H9 (cell line): ENCODE results near the gene KCNIP4. TPM values are rescaled to one million over a fixed set of nuclear protein-coding genes. Genes with fewer than 3 reads are reported as not detected.

Source experiments
- DNase-seq: peaks from one replicate; pipeline ENCODE4 v3.0.0-alpha.2; 2017
- H2AFZ ChIP-seq: one replicate; pipeline ENCODE4 v1.6.1; 2013; ENCODE audit warnings: mild to moderate bottlenecking, low read length, control low read depth, moderate library complexity
- H2AK5ac ChIP-seq: 2 replicates; pipeline ENCODE4 v1.6.1; 2013; ENCODE audit warnings: low read length, control low read depth, mixed read lengths; ENCODE audit not compliant: insufficient read length
- H2BK120ac ChIP-seq: one replicate; pipeline ENCODE4 v1.6.1; 2013; ENCODE audit warnings: low read depth, mild to moderate bottlenecking, low read length, control low read depth, inconsistent platforms; ENCODE audit not compliant: poor library complexity, severe bottlenecking
- H2BK12ac ChIP-seq: 2 replicates; pipeline ENCODE4 v1.6.1; 2013; ENCODE audit warnings: low read length, control low read depth, mixed read lengths, low read depth; ENCODE audit not compliant: insufficient read length
- H2BK15ac ChIP-seq: 2 replicates; pipeline ENCODE4 v1.6.1; 2013; ENCODE audit warnings: low read depth, low read length, control low read depth
- H2BK20ac ChIP-seq: one replicate; pipeline ENCODE4 v1.6.1; 2013; ENCODE audit warnings: low read depth, mild to moderate bottlenecking, low read length, control low read depth, inconsistent platforms; ENCODE audit not compliant: poor library complexity, severe bottlenecking
- H2BK5ac ChIP-seq: 2 replicates; pipeline ENCODE4 v1.6.1; 2013; ENCODE audit warnings: low read length, control low read depth, mixed read lengths; ENCODE audit not compliant: insufficient read length
- H3K14ac ChIP-seq: 2 replicates; pipeline ENCODE4 v1.6.1; 2013; ENCODE audit warnings: low read length, control low read depth; ENCODE audit not compliant: insufficient read depth
- H3K18ac ChIP-seq: 2 replicates; pipeline ENCODE4 v1.6.1; 2013; ENCODE audit warnings: low read depth, mild to moderate bottlenecking, mixed read lengths, low read length, control low read depth; ENCODE audit not compliant: insufficient read length
- H3K23ac ChIP-seq: 2 replicates; pipeline ENCODE4 v1.6.1; 2013; ENCODE audit warnings: low read length, control low read depth, mixed read lengths, low read depth; ENCODE audit not compliant: insufficient read length
- H3K23me2 ChIP-seq: 2 replicates; pipeline ENCODE4 v1.6.1; 2013; ENCODE audit warnings: low read depth, mild to moderate bottlenecking, mixed read lengths, low read length, control low read depth; ENCODE audit not compliant: insufficient read length, poor library complexity, severe bottlenecking
- H3K27ac ChIP-seq: 2 replicates; pipeline ENCODE4 v1.5.1; 2013; ENCODE audit warnings: low read length, control low read depth, mixed read lengths, low read depth; ENCODE audit not compliant: insufficient read length
- H3K27me3 ChIP-seq: 2 replicates; pipeline ENCODE4 v1.6.1; 2013; ENCODE audit warnings: low read length, control low read depth, inconsistent platforms; ENCODE audit not compliant: insufficient read depth
- H3K4ac ChIP-seq: 2 replicates; pipeline ENCODE4 v1.6.1; 2013; ENCODE audit warnings: low read depth, mild to moderate bottlenecking, control low read depth, inconsistent platforms, low read length, moderate library complexity
- H3K4me1 ChIP-seq: 2 replicates; pipeline ENCODE4 v1.6.1; 2013; ENCODE audit warnings: low read length, control low read depth, inconsistent platforms; ENCODE audit not compliant: insufficient read depth
- H3K4me2 ChIP-seq: 2 replicates; pipeline ENCODE4 v1.6.1; 2013; ENCODE audit warnings: low read length, control low read depth, mixed read lengths; ENCODE audit not compliant: insufficient read length, insufficient read depth
- H3K56ac ChIP-seq: 2 replicates; pipeline ENCODE4 v1.6.1; 2013; ENCODE audit warnings: low read depth, mild to moderate bottlenecking, mixed read lengths, low read length, control low read depth; ENCODE audit not compliant: insufficient read length
- H3K79me1 ChIP-seq: 2 replicates; pipeline ENCODE4 v1.6.1; 2013; ENCODE audit warnings: low read depth, mild to moderate bottlenecking, moderate library complexity, low read length, control low read depth, inconsistent platforms; ENCODE audit not compliant: insufficient read depth, poor library complexity, severe bottlenecking
- H3K79me2 ChIP-seq: 2 replicates; pipeline ENCODE4 v1.6.1; 2013; ENCODE audit warnings: low read length, control low read depth, inconsistent platforms; ENCODE audit not compliant: insufficient read depth
- H3K9ac ChIP-seq: 2 replicates; pipeline ENCODE4 v1.6.1; 2013; ENCODE audit warnings: low read length, control low read depth, mixed read lengths; ENCODE audit not compliant: insufficient read length; ENCODE audit errors: extremely low read depth
- H3K9me3 ChIP-seq: one replicate; pipeline ENCODE4 v1.6.1; 2013; ENCODE audit warnings: low read depth, low read length, inconsistent platforms; ENCODE audit not compliant: control insufficient read depth
- H3T11ph ChIP-seq: one replicate; pipeline ENCODE4 v1.6.1; 2013; ENCODE audit warnings: mild to moderate bottlenecking, low read length, control low read depth, inconsistent platforms
- H4K20me1 ChIP-seq: one replicate; pipeline ENCODE4 v1.6.1; 2013; ENCODE audit not compliant: control insufficient read depth, insufficient read length, insufficient read depth
- H4K5ac ChIP-seq: 2 replicates; pipeline ENCODE4 v1.6.1; 2013; ENCODE audit warnings: low read depth, mild to moderate bottlenecking, mixed read lengths, low read length, control low read depth; ENCODE audit not compliant: insufficient read length
- H4K8ac ChIP-seq: replicated peaks from 2 replicates; pipeline ENCODE4 v1.6.1; 2013; ENCODE audit warnings: low read length, control low read depth, mixed read lengths, low read depth; ENCODE audit not compliant: insufficient read length
- H4K91ac ChIP-seq: 2 replicates; pipeline ENCODE4 v1.6.1; 2013; ENCODE audit warnings: low read depth, mild to moderate bottlenecking, moderate library complexity, mixed read lengths, low read length, control low read depth; ENCODE audit not compliant: insufficient read length
- H3K27ac Mint-ChIP-seq, 3 experiments: 2 replicates in 2 of 3; 3 replicates in 1 of 3; pipeline ENCODE4 v1.8.0; 2020 to 2021; ENCODE audit warnings: mixed read lengths in 3 of 3, mild to moderate bottlenecking in 1 of 3, moderate library complexity in 1 of 3
- H3K27me3 Mint-ChIP-seq: 2 replicates; pipeline ENCODE4 v1.8.0; 2021; ENCODE audit warnings: low read depth, mild to moderate bottlenecking, moderate library complexity, mixed read lengths
- H3K36me3 Mint-ChIP-seq, 3 experiments: 2 replicates in 2 of 3; 3 replicates in 1 of 3; pipeline ENCODE4 v1.8.0; 2020 to 2021; ENCODE audit warnings: low read depth in 3 of 3, mixed read lengths in 3 of 3; ENCODE audit not compliant: insufficient read depth in 1 of 3
- H3K4me1 Mint-ChIP-seq, 2 experiments: 2 replicates each; pipeline ENCODE4 v1.8.0; 2020; ENCODE audit warnings: mixed read lengths in 2 of 2
- H3K4me3 Mint-ChIP-seq, 2 experiments: 2 replicates in 1 of 2; 3 replicates in 1 of 2; pipeline ENCODE4 v1.8.0; 2020 to 2021; ENCODE audit warnings: mild to moderate bottlenecking in 2 of 2, mixed read lengths in 2 of 2, moderate library complexity in 1 of 2
- H3K9me3 Mint-ChIP-seq, 2 experiments: 2 replicates in 1 of 2; 3 replicates in 1 of 2; pipeline ENCODE4 v1.8.0; 2020; ENCODE audit warnings: mild to moderate bottlenecking in 2 of 2, mixed read lengths in 2 of 2, moderate library complexity in 1 of 2
- CTCF ChIP-seq: fragments of 200-600 bp; sonication (generic); conservative IDR thresholded peaks from 3 replicates; pipeline ENCODE4 v1.8.0; 2021; ENCODE audit warnings: antibody characterized with exemption, mild to moderate bottlenecking
- WGBS: extraction: QIAGEN DNeasy Blood & Tissue Kit; methylation state at CpG from one replicate; pipeline ENCODE4 v1.1.7; 2013; ENCODE audit warnings: missing lambda C conversion rate, low lambda C conversion rate, mixed read lengths; ENCODE audit not compliant: insufficient read length; ENCODE audit errors: extremely low coverage; 5-methylcytosine and 5-hydroxymethylcytosine counted together
- total RNA-seq: library from RNA; stranded (reverse); gene quantifications from 2 replicates; pipeline ENCODE4 v1.2.1, GENCODE V29; 2021

Gene KCNIP4
- total RNA-seq, 1 experiment from 2014 or later: not detected

DNA sequence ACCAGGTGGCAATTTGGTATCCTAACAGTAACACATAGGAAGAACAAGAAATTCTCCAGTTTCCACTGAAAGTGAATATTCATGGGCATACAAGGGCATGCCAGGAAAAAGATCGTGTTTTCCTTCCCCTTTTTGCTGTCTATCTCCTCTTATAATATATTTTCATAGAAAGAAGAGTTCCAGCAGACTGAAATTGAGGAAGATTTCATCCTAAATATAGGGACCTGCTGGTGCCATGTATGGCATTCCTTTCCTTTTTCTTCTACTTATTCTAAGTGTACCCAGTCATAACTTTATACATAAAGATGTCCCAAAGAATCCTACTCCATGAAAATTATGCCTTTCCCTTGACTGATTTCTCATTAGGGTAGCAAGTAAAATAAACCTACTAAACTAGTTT lies 40.8 kb upstream of the KCNIP4 start:
- H3K9me3 ChIP-seq: no peaks in the 10 kb centered on the region
- no peak for TF ChIP-seq CTCF
- no peaks in the 10 kb centered on the region for H3K9me3 Mint-ChIP-seq
- H3K27ac ChIP-seq: no peak overlapping the region
- H3K4me2 ChIP-seq: no peak overlapping the region
- H3K4ac ChIP-seq: no peak overlapping the region
- H3T11ph ChIP-seq: no peak overlapping the region
- no peak overlapping the region for H3K23ac ChIP-seq
- H3K79me2 ChIP-seq: no peaks in the 10 kb centered on the region
- WGBS: no CpG with 5 or more reads among the region's 1 CpG
- no peak overlapping the region for H2AK5ac ChIP-seq
- H2BK20ac ChIP-seq: no peak overlapping the region
- H3K27me3 Mint-ChIP-seq: no peaks in the 10 kb centered on the region; the same call in 1 of the 2 replicates
- H2AFZ ChIP-seq: no peak overlapping the region
- no peak overlapping the region for H3K4me3 Mint-ChIP-seq
- no peaks in the 10 kb centered on the region for H4K20me1 ChIP-seq
- no peak overlapping the region for H2BK5ac ChIP-seq
- no peak overlapping the region for H3K18ac ChIP-seq
- H3K4me1 Mint-ChIP-seq: no peaks in the 10 kb centered on the region
- no peak overlapping the region for H4K91ac ChIP-seq
- no peak overlapping the region for H4K5ac ChIP-seq
- no peak overlapping the region for H2BK120ac ChIP-seq
- H3K79me1 ChIP-seq: no peaks in the 10 kb centered on the region
- H3K27me3 ChIP-seq: no peaks in the 10 kb centered on the region
- H4K8ac ChIP-seq: no peak overlapping the region
- no peak overlapping the region for H3K27ac Mint-ChIP-seq
- no peaks in the 10 kb centered on the region for H3K4me1 ChIP-seq
- H2BK15ac ChIP-seq: no peak overlapping the region
- no peak overlapping the region for H3K14ac ChIP-seq
- no peaks in the 10 kb centered on the region; a peak in 1 of 7 replicates for H3K36me3 Mint-ChIP-seq
- no peak overlapping the region for H3K9ac ChIP-seq
- H3K23me2 ChIP-seq: no peaks in the 10 kb centered on the region
- DNase-seq: no peak
- no peak overlapping the region for H2BK12ac ChIP-seq
- H3K56ac ChIP-seq: no peak overlapping the region
